ENCODE results near the gene KMO. TPM values are rescaled to one million over a fixed set of nuclear protein-coding genes. Genes with fewer than 3 reads are reported as not detected.

Gene KMO
- total RNA-seq, 1 experiment from 2014 or later, result 1.2 TPM

DNA sequence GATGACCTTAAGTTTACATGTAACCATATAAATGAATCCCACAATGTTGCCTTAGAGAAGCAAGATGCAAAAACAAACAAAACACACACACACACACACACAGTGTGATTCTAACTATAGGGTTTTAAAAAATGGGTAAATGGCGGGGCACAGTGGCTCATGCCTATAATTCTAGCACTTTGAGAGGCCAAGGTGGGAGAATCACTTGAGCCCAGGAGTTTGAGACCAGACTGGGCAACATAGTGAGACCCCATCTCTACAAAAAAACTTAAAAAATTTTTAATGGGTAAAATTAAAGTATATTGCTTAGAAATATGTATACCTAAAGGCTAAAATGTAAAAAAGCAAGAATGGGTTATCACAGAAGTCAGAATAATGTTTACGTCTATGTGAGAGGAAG lies 15.8 kb downstream of the KMO start:
- Mint-ChIP-seq H3K36me3 (ENCODE audit: insufficient read depth, unreplicated experiment) (peaks cover 5% of the 10 kb centered on the region), H3K9me3 (ENCODE audit: unreplicated experiment) (no peaks in the 10 kb centered on the region), H3K4me3 (ENCODE audit: unreplicated experiment) (no peak overlapping the region), H3K27ac (ENCODE audit: low read depth, unreplicated experiment) (no peak overlapping the region), H3K27me3 (ENCODE audit: insufficient read depth, unreplicated experiment) (no peaks in the 10 kb centered on the region), H3K4me1 (ENCODE audit: insufficient read depth, unreplicated experiment) (no peaks in the 10 kb centered on the region)
- TF ChIP-seq CTCF (IDR thresholded peaks at IDR 0.05; ENCODE audit: unreplicated experiment), result no peak
- CTCF ChIA-PET, result interaction anchor here (0.6 kb wide), 1 partner anchor 47 kb away, joined by 4 read pairs; no protein-coding TSS in a partner anchor
- no TSS peak for BruUV-seq (replicated peaks)
- POLR2A ChIA-PET, result interaction anchor here (0.6 kb wide), 1 partner anchor 290 kb away, joined by 3 read pairs; no protein-coding TSS in a partner anchor
- intact Hi-C loops (cut with micrococcal nuclease), result no loop called here
- no peak for DNase-seq (ENCODE audit: unreplicated experiment)

GRCh38 chr1:241550318-241550717 lies 18.1 kb downstream of the KMO start:
- Mint-ChIP-seq H3K4me1 (ENCODE audit: insufficient read depth, unreplicated experiment) (no peaks in the 10 kb centered on the region), H3K4me3 (ENCODE audit: unreplicated experiment) (no peak overlapping the region), H3K27me3 (ENCODE audit: insufficient read depth, unreplicated experiment) (no peaks in the 10 kb centered on the region), H3K36me3 (ENCODE audit: insufficient read depth, unreplicated experiment) (no peaks in the 10 kb centered on the region), H3K9me3 (ENCODE audit: unreplicated experiment) (no peaks in the 10 kb centered on the region), H3K27ac (ENCODE audit: low read depth, unreplicated experiment) (no peak overlapping the region)
- CTCF ChIA-PET, result interaction anchor here (0.6 to 1.5 kb wide), 4 partner anchors 15 to 469 kb away, joined by 3 to 5 read pairs (median 3); partner anchors contain the start of gene KMO
- no peak for DNase-seq (ENCODE audit: unreplicated experiment)
- no TSS peak for BruUV-seq (replicated peaks)
- no peak for TF ChIP-seq CTCF (IDR thresholded peaks at IDR 0.05; ENCODE audit: unreplicated experiment)
- intact Hi-C loops (cut with micrococcal nuclease), result no loop called here
- POLR2A ChIA-PET, result interaction anchor here (1.1 kb wide), 1 partner anchor 44 kb away, joined by 3 read pairs; no protein-coding TSS in a partner anchor

DNA sequence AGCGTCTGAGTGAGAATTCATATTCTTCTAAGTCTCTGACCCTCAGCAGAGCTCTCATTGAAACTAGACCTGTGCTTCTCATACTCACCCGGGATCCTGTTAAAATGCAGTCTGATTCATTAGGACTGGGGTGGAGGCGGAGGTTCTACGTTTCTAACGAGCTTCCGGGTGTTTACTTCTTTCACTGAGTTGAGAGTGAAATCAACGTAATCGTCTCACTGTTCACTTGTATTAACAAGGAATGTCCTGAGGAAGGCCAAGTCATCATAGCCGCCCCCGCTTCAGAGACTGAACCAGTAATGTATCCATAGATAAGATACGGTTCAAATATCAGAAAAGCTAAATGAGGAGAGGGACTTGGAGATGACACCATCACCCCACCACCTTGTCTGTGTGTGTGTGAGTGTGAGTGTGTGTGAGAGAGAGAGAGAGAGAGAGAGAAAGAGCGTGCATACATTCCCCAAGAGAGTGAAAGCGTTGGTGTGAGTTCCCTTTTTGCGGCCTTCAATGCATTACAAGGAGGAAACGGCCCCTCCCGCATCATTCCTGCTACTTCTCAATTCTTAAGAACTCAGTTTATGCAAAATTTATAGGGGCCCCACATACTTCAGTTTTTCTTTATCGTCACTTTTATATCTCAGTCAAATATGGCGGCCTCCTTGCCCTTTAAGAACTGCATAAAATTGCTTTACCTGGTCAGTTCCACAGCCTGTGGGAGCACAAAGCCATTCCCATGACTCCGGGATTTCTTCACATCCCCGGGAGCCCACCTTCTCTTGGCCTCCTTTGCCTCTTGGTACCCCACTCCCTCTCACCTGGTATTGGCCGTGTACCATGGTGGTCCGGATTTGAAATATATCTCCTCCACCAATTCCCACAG lies 19.8 kb downstream of the KMO start:
- ChIA-PET CTCF (interaction anchor here (0.6 kb wide), 1 partner anchor 956 kb away, joined by 3 read pairs; no protein-coding TSS in a partner anchor), POLR2A (interaction anchor here (0.6 to 1.0 kb wide), 2 partner anchors 39 to 201 kb away, joined by 3 read pairs; no protein-coding TSS in a partner anchor)
- Mint-ChIP-seq H3K9me3 (ENCODE audit: unreplicated experiment) (no peaks in the 10 kb centered on the region), H3K27me3 (ENCODE audit: insufficient read depth, unreplicated experiment) (no peaks in the 10 kb centered on the region), H3K27ac (ENCODE audit: low read depth, unreplicated experiment) (no peak overlapping the region), H3K36me3 (ENCODE audit: insufficient read depth, unreplicated experiment) (no peaks in the 10 kb centered on the region), H3K4me3 (ENCODE audit: unreplicated experiment) (no peak overlapping the region), H3K4me1 (ENCODE audit: insufficient read depth, unreplicated experiment) (no peaks in the 10 kb centered on the region)
- intact Hi-C loops (cut with micrococcal nuclease), result no loop called here
- no TSS peak for BruUV-seq (replicated peaks)
- DNase-seq (ENCODE audit: unreplicated experiment), result no peak
- TF ChIP-seq CTCF (IDR thresholded peaks at IDR 0.05; ENCODE audit: unreplicated experiment), result no peak

- H3K27me3 Mint-ChIP-seq (ENCODE audit: insufficient read depth, unreplicated experiment), result no peaks in the 10 kb centered on the region
- H3K9me3 Mint-ChIP-seq (ENCODE audit: unreplicated experiment), result no peaks in the 10 kb centered on the region
- no peak for TF ChIP-seq CTCF (IDR thresholded peaks at IDR 0.05; ENCODE audit: unreplicated experiment)
- CTCF ChIA-PET, result interaction anchor here (0.6 to 1.7 kb wide), 5 partner anchors 13 to 64 kb away, joined by 3 to 6 read pairs (median 3); no protein-coding TSS in a partner anchor
- H3K36me3 Mint-ChIP-seq (ENCODE audit: insufficient read depth, unreplicated experiment), result no peaks in the 10 kb centered on the region
- H3K4me3 Mint-ChIP-seq (ENCODE audit: unreplicated experiment), result no peak overlapping the region
- no peaks in the 10 kb centered on the region for H3K4me1 Mint-ChIP-seq (ENCODE audit: insufficient read depth, unreplicated experiment)
- intact Hi-C loops (cut with micrococcal nuclease), result no loop called here
- no TSS peak for BruUV-seq (replicated peaks)
- POLR2A ChIA-PET, result interaction anchor here (0.7 to 1.7 kb wide), 2 partner anchors 11 to 12 kb away, joined by 3 to 5 read pairs; no protein-coding TSS in a partner anchor
- H3K27ac Mint-ChIP-seq (ENCODE audit: low read depth, unreplicated experiment), result peak overlapping the region; percentile 8
- DNase-seq (ENCODE audit: unreplicated experiment), result no peak
Measured at GRCh38 chr1:241553886-241554592, 21.9 kb downstream of the KMO start.

All from MCF 10A (cell line).